Activated naive CD4-positive, alpha-beta T cell treated with anti-CD3 and anti-CD28 coated beads, Interleukin-2, amount 10 ng/mL, durations not matched to agents 7 days and 5 days (primary cell): Measurements from ENCODE around the gene PLEKHF1.
"Not testable (repeated sequence)": the region's sequence is repeated elsewhere in the genome, so short reads cannot be mapped to it uniquely, and the experiment has no call there.

Source experiments
- CTCF ChIA-PET: fragments of 350-600 bp; sonication (Branson Sonifier 250); formaldehyde crosslinking; loops from one replicate; lab custom pipeline; 2021; ENCODE audit warnings: antibody characterized with exemption; lab: Charles Lee
- DNase-seq: peaks from one replicate; pipeline ENCODE4 v3.0.0-alpha.2; 2020
- H3K27ac Mint-ChIP-seq: one replicate; pipeline ENCODE4 v1.8.0; 2021; ENCODE audit warnings: mild to moderate bottlenecking, moderate library complexity, mixed read lengths
- H3K27me3 Mint-ChIP-seq: one replicate; pipeline ENCODE4 v1.8.0; 2021; ENCODE audit warnings: mild to moderate bottlenecking, mixed read lengths
- H3K36me3 Mint-ChIP-seq: one replicate; pipeline ENCODE4 v1.8.0; 2021; ENCODE audit warnings: mixed read lengths
- H3K4me1 Mint-ChIP-seq: one replicate; pipeline ENCODE4 v1.8.0; 2021; ENCODE audit warnings: mixed read lengths
- H3K4me3 Mint-ChIP-seq: one replicate; pipeline ENCODE4 v1.8.0; 2021; ENCODE audit warnings: mild to moderate bottlenecking, moderate library complexity, mixed read lengths
- H3K9me3 Mint-ChIP-seq: one replicate; pipeline ENCODE4 v1.8.0; 2021; ENCODE audit warnings: mixed read lengths

The PLEKHF1 gene

GRCh38 chr19:29663861-29664752 lies 1.2 kb upstream of the PLEKHF1 start:
- Mint-ChIP-seq H3K27ac (no peak overlapping the region), H3K36me3 (peaks cover 21% of the 10 kb centered on the region), H3K27me3 (peaks cover 12% of the 10 kb centered on the region), H3K4me3 (peak overlapping the region; percentile 70), H3K9me3 (no peaks in the 10 kb centered on the region), H3K4me1 (peaks cover 51% of the 10 kb centered on the region)
- DNase-seq: no peak
- CTCF ChIA-PET: interaction anchor here (1.9 to 5.6 kb wide), 3 partner anchors 9 to 54 kb away, joined by 6 to 48 read pairs (median 16); partner anchors contain the start of gene C19orf12

GRCh38 chr19:29664753-29665214 lies 477 bp upstream of the PLEKHF1 start:
- H3K27me3 Mint-ChIP-seq: peaks cover 12% of the 10 kb centered on the region
- DNase-seq: no peak
- H3K4me1 Mint-ChIP-seq: peaks cover 58% of the 10 kb centered on the region
- H3K27ac Mint-ChIP-seq: peak overlapping the region; percentile 65
- peak overlapping the region; percentile 70 for H3K4me3 Mint-ChIP-seq
- H3K36me3 Mint-ChIP-seq: peaks cover 25% of the 10 kb centered on the region
- H3K9me3 Mint-ChIP-seq: no peaks in the 10 kb centered on the region
- CTCF ChIA-PET: interaction anchor here (0.7 to 5.6 kb wide), 11 partner anchors 8 to 59 kb away, joined by 3 to 58 read pairs (median 7); partner anchors contain the start of genes C19orf12 and POP4

GRCh38 chr19:29665826-29666577 lies 741 bp downstream of the PLEKHF1 start:
- H3K4me1 Mint-ChIP-seq: peaks cover 66% of the 10 kb centered on the region
- peak overlapping the region; percentile 95 for H3K27ac Mint-ChIP-seq
- no peaks in the 10 kb centered on the region for H3K9me3 Mint-ChIP-seq
- peaks cover 36% of the 10 kb centered on the region for H3K36me3 Mint-ChIP-seq
- peaks cover 10% of the 10 kb centered on the region for H3K27me3 Mint-ChIP-seq
- CTCF ChIA-PET: interaction anchor here (0.7 to 5.6 kb wide), 12 partner anchors 7 to 60 kb away, joined by 3 to 58 read pairs (median 6); partner anchors contain the start of genes C19orf12 and POP4
- no peak for DNase-seq
- peak overlapping the region; percentile 92 for H3K4me3 Mint-ChIP-seq

- H3K27me3 Mint-ChIP-seq: peaks cover 5% of the 10 kb centered on the region
These were observed 1.5 kb downstream of the PLEKHF1 start for GRCh38 chr19:29666578-29667386.

GRCh38 chr19:29667387-29667783 lies 2.1 kb downstream of the PLEKHF1 start:
- H3K4me3 Mint-ChIP-seq: peak overlapping the region; percentile 92
- H3K4me1 Mint-ChIP-seq: peaks cover 73% of the 10 kb centered on the region
- no peak for DNase-seq
- peak overlapping the region; percentile 95 for H3K27ac Mint-ChIP-seq
- peaks cover 5% of the 10 kb centered on the region for H3K27me3 Mint-ChIP-seq
- no peaks in the 10 kb centered on the region for H3K9me3 Mint-ChIP-seq
- H3K36me3 Mint-ChIP-seq: peaks cover 47% of the 10 kb centered on the region
- CTCF ChIA-PET: interaction anchor here (1.1 to 5.6 kb wide), 8 partner anchors 11 to 80 kb away, joined by 3 to 58 read pairs (median 16); partner anchors contain the start of genes C19orf12 and POP4

More at GRCh38 chr19:29666578-29667386, 1.5 kb downstream of the PLEKHF1 start:
- DNase-seq: peak; percentile 56
- Mint-ChIP-seq H3K4me3 (peak overlapping the region; percentile 92), H3K9me3 (no peaks in the 10 kb centered on the region), H3K27ac (peak overlapping the region; percentile 95), H3K4me1 (peaks cover 71% of the 10 kb centered on the region), H3K36me3 (peaks cover 44% of the 10 kb centered on the region)
- CTCF ChIA-PET: interaction anchor here (1.1 to 5.6 kb wide), 9 partner anchors 11 to 79 kb away, joined by 3 to 58 read pairs (median 16); partner anchors contain the start of genes C19orf12 and POP4

GRCh38 chr19:29667901-29668341 lies 2.7 kb downstream of the PLEKHF1 start:
- DNase-seq: peak; percentile 81
- peak overlapping the region; percentile 95 for H3K27ac Mint-ChIP-seq
- H3K36me3 Mint-ChIP-seq: peaks cover 52% of the 10 kb centered on the region

GRCh38 chr19:29668746-29669609 lies 3.7 kb downstream of the PLEKHF1 start:
- Mint-ChIP-seq H3K4me1 (peaks cover 82% of the 10 kb centered on the region), H3K36me3 (peaks cover 63% of the 10 kb centered on the region), H3K9me3 (no peaks in the 10 kb centered on the region), H3K27me3 (no peaks in the 10 kb centered on the region), H3K4me3 (peak overlapping the region; percentile 92), H3K27ac (peak overlapping the region; percentile 95)
- CTCF ChIA-PET: interaction anchor here (1.0 to 5.6 kb wide), 8 partner anchors 9 to 63 kb away, joined by 3 to 58 read pairs (median 16); partner anchors contain the start of genes C19orf12 and POP4
- DNase-seq: no peak

More at GRCh38 chr19:29667901-29668341, 2.7 kb downstream of the PLEKHF1 start:
- Mint-ChIP-seq H3K27me3 (no peaks in the 10 kb centered on the region), H3K4me1 (peaks cover 75% of the 10 kb centered on the region), H3K4me3 (peak overlapping the region; percentile 92), H3K9me3 (no peaks in the 10 kb centered on the region)
- CTCF ChIA-PET: interaction anchor here (1.2 to 5.6 kb wide), 9 partner anchors 10 to 62 kb away, joined by 3 to 58 read pairs (median 12); partner anchors contain the start of genes C19orf12 and POP4

GRCh38 chr19:29670255-29670654 lies 5.0 kb downstream of the PLEKHF1 start:
- H3K36me3 Mint-ChIP-seq: peaks cover 64% of the 10 kb centered on the region

GRCh38 chr19:29671026-29671392 lies 5.7 kb downstream of the PLEKHF1 start:
- not testable (repeated sequence) for H3K9me3 Mint-ChIP-seq, DNase-seq, H3K27me3 Mint-ChIP-seq
- Mint-ChIP-seq H3K36me3 (peaks cover 67% of the 10 kb centered on the region), H3K4me1 (peaks cover 88% of the 10 kb centered on the region), H3K27ac (peak overlapping the region; percentile 95), H3K4me3 (peak overlapping the region; percentile 69)
- CTCF ChIA-PET: interaction anchor here (1.2 to 3.9 kb wide), 10 partner anchors 9 to 179 kb away, joined by 3 to 41 read pairs (median 8); partner anchors contain the start of gene POP4

More at GRCh38 chr19:29670255-29670654, 5.0 kb downstream of the PLEKHF1 start:
- H3K4me3 Mint-ChIP-seq: peak overlapping the region; percentile 69
- peaks cover 81% of the 10 kb centered on the region for H3K4me1 Mint-ChIP-seq
- CTCF ChIA-PET: interaction anchor here (2.8 kb wide), 1 partner anchor 11 kb away, joined by 11 read pairs; no protein-coding TSS in a partner anchor
- no peaks in the 10 kb centered on the region for H3K27me3 Mint-ChIP-seq
- DNase-seq: no peak
- peak overlapping the region; percentile 95 for H3K27ac Mint-ChIP-seq
- no peaks in the 10 kb centered on the region for H3K9me3 Mint-ChIP-seq

- Mint-ChIP-seq H3K4me1 (peaks cover 94% of the 10 kb centered on the region), H3K27ac (peak overlapping the region; percentile 95), H3K9me3 (no peaks in the 10 kb centered on the region), H3K36me3 (peaks cover 68% of the 10 kb centered on the region), H3K27me3 (no peaks in the 10 kb centered on the region), H3K4me3 (peak overlapping the region; percentile 69)
- peak; percentile 89 for DNase-seq
- CTCF ChIA-PET: interaction anchor here (0.8 to 3.9 kb wide), 14 partner anchors 9 to 179 kb away, joined by 3 to 41 read pairs (median 8); partner anchors contain the start of gene POP4
These were observed 6.3 kb downstream of the PLEKHF1 start for GRCh38 chr19:29671393-29672160.

- Mint-ChIP-seq H3K4me1 (peaks cover 94% of the 10 kb centered on the region), H3K9me3 (no peaks in the 10 kb centered on the region), H3K27ac (peak overlapping the region; percentile 95), H3K36me3 (peaks cover 69% of the 10 kb centered on the region), H3K27me3 (no peaks in the 10 kb centered on the region), H3K4me3 (peak overlapping the region; percentile 69)
- CTCF ChIA-PET: interaction anchor here (0.8 to 3.9 kb wide), 18 partner anchors 8 to 178 kb away, joined by 3 to 41 read pairs (median 6); partner anchors contain the start of genes PLEKHF1 and POP4
- DNase-seq: peak; percentile 19
These were observed 7.2 kb downstream of the PLEKHF1 start for GRCh38 chr19:29672319-29672932.
